CD14-positive monocyte (primary cell): ENCODE measurements around the gene SIGLEC9. TPM values are rescaled to one million over a fixed set of nuclear protein-coding genes. Genes with fewer than 3 reads are reported as not detected.

ENCODE experiments used
- DNase-seq, 3 donors: peaks; one replicate each; pipeline ENCODE4 v3.0.0-alpha.2; 2011 to 2022
- H2AFZ ChIP-seq: 2 replicates; pipeline ENCODE4 v1.6.0; 2012; ENCODE audit warnings: mild to moderate bottlenecking, low read depth, low read length, inconsistent platforms; ENCODE audit not compliant: insufficient read depth, poor library complexity, severe bottlenecking
- H3K27ac ChIP-seq, 2 donors: 1 replicate in 1 of 2; 2 replicates in 1 of 2; pipeline ENCODE4 v1.5.1; 2012 to 2013; ENCODE audit warnings: low read length in 2 of 2, control low read depth in 1 of 2, inconsistent platforms in 1 of 2, low read depth in 1 of 2, mild to moderate bottlenecking in 1 of 2
- H3K27me3 ChIP-seq, 2 donors: one replicate each; pipeline versions ENCODE4 v1.6.0 to v1.6.1; 2011 to 2013; ENCODE audit warnings: low read length in 2 of 2; ENCODE audit not compliant: control insufficient read depth in 2 of 2, insufficient read depth in 2 of 2
- H3K36me3 ChIP-seq, 2 donors: replicated peaks in 1 of 2; 1 replicate in 1 of 2; 2 replicates in 1 of 2; pipeline versions ENCODE4 v1.5.1 to v1.6.1; 2012 to 2013; ENCODE audit warnings: low read length in 2 of 2, control low read depth in 1 of 2, inconsistent platforms in 1 of 2, mild to moderate bottlenecking in 1 of 2; ENCODE audit not compliant: insufficient read depth in 2 of 2, control insufficient read depth in 1 of 2
- H3K4me1 ChIP-seq, 2 donors: 1 replicate in 1 of 2; 2 replicates in 1 of 2; pipeline versions ENCODE4 v1.5.1 to v1.6.1; 2012 to 2013; ENCODE audit warnings: low read length in 2 of 2, control low read depth in 1 of 2, inconsistent platforms in 1 of 2, mild to moderate bottlenecking in 1 of 2, moderate library complexity in 1 of 2; ENCODE audit not compliant: insufficient read depth in 2 of 2, control insufficient read depth in 1 of 2
- H3K4me2 ChIP-seq: replicated peaks from 2 replicates; pipeline ENCODE3; 2012; ENCODE audit warnings: low read length, moderate library complexity, mild to moderate bottlenecking; ENCODE audit not compliant: poor library complexity, severe bottlenecking; ENCODE audit errors: extremely low read depth
- H3K4me3 ChIP-seq, 3 experiments: fragments of 200-600 bp in 1 of 3; sonication (generic) in 1 of 3; replicated peaks in 1 of 3; 1 replicate in 2 of 3; 2 replicates in 1 of 3; pipeline ENCODE4 v1.5.1; 2011 to 2013; ENCODE audit warnings: low read length in 3 of 3, mild to moderate bottlenecking in 3 of 3, control low read depth in 2 of 3, low read depth in 2 of 3, inconsistent platforms in 1 of 3, moderate library complexity in 1 of 3
- H3K79me2 ChIP-seq: 2 replicates; pipeline ENCODE4 v1.6.0; 2012; ENCODE audit warnings: mild to moderate bottlenecking, control low read depth, inconsistent platforms, low read length, moderate library complexity; ENCODE audit not compliant: insufficient read depth
- H3K9ac ChIP-seq: 2 replicates; pipeline ENCODE4 v1.6.0; 2017; ENCODE audit warnings: low read length, mild to moderate bottlenecking; ENCODE audit not compliant: insufficient read depth, poor library complexity, severe bottlenecking
- H3K9me3 ChIP-seq, 2 donors: replicated peaks in 1 of 2; 1 replicate in 1 of 2; 2 replicates in 1 of 2; pipeline versions ENCODE4 v1.5.1 to v1.6.1; 2012 to 2013; ENCODE audit warnings: low read length in 2 of 2, control low read depth in 1 of 2; ENCODE audit not compliant: control insufficient read depth in 1 of 2, insufficient read depth in 1 of 2
- H4K20me1 ChIP-seq: 2 replicates; pipeline ENCODE4 v1.6.0; 2012; ENCODE audit warnings: mild to moderate bottlenecking, low read length, control low read depth, moderate library complexity; ENCODE audit not compliant: insufficient read depth
- H3K27ac Mint-ChIP-seq, 7 donors: one replicate each; pipeline ENCODE4 v1.8.0; 2020; ENCODE audit warnings: mild to moderate bottlenecking in 7 of 7, mixed read lengths in 7 of 7, moderate library complexity in 6 of 7, inconsistent platforms in 2 of 7
- H3K27me3 Mint-ChIP-seq, 3 donors: one replicate each; pipeline ENCODE4 v1.8.0; 2021 to 2022; ENCODE audit warnings: low read depth in 3 of 3, mild to moderate bottlenecking in 3 of 3, mixed read lengths in 3 of 3, moderate library complexity in 3 of 3, inconsistent platforms in 1 of 3
- H3K36me3 Mint-ChIP-seq, 2 donors: one replicate each; pipeline ENCODE4 v1.8.0; 2020; ENCODE audit warnings: mixed read lengths in 2 of 2, inconsistent platforms in 1 of 2, mild to moderate bottlenecking in 1 of 2
- H3K4me1 Mint-ChIP-seq: one replicate; pipeline ENCODE4 v1.8.0; 2020; ENCODE audit warnings: mild to moderate bottlenecking, mixed read lengths
- H3K4me3 Mint-ChIP-seq, 2 donors: one replicate each; pipeline ENCODE4 v1.8.0; 2020; ENCODE audit warnings: mild to moderate bottlenecking in 2 of 2, mixed read lengths in 2 of 2, moderate library complexity in 1 of 2
- H3K9me3 Mint-ChIP-seq, 7 donors: one replicate each; pipeline ENCODE4 v1.8.0; 2020 to 2022; ENCODE audit warnings: mixed read lengths in 7 of 7, mild to moderate bottlenecking in 6 of 7, moderate library complexity in 6 of 7, inconsistent platforms in 2 of 7
- CTCF ChIP-seq: fragments of 200-600 bp; IDR thresholded peaks from one replicate; pipeline ENCODE4 v1.8.0; 2022; ENCODE audit warnings: antibody characterized with exemption, mild to moderate bottlenecking
- WGBS: methylation state at CpG from one replicate; pipeline ENCODE4 v1.1.5; 2013; ENCODE audit warnings: missing lambda C conversion rate; ENCODE audit not compliant: insufficient coverage; 5-methylcytosine and 5-hydroxymethylcytosine counted together
- intact Hi-C, 2 donors: fragments of 100-400 bp; cut with micrococcal nuclease; formaldehyde crosslinking; loops; one replicate each; pipeline versions ENCODE4 v1.15.0 to v1.15.1; 2023
- polyA plus RNA-seq, 3 donors: library from polyadenylated mRNA; depleted of rRNA in 1 of 3; unstranded in 2 of 3; stranded (reverse) in 1 of 3; fragments of 300-500 nt in 2 of 3; fragments of >200 nt in 1 of 3; fragmentation: Illumina TruSeq in 2 of 3; gene quantifications; 1 replicate in 2 of 3; 2 replicates in 1 of 3; pipeline ENCODE4 v1.2.3, GENCODE V29; 2012 to 2021

SIGLEC9 gene
- polyA plus RNA-seq, 3 donors, result 87.5 to 137 (median 133) TPM

DNA sequence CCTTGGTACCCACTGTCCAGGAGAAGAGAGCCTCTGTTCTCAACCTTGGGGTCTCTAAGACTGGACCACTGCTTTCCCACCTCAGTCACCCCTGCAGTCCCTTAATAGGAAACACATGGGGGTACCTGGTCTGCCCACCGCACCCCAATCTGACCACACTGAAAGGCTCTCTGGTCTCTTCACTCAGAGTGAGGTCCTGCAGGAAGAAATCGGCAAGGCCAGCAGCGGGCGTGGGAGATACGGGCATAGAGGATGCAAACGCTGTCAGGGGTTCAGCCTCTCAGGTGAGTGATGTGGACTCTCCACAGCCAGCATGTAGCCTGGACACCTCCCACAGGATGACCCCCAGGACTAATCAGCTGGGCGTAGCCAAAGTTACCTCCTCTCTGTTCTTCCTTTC lies 3.5 kb downstream of the SIGLEC9 start:
- WGBS, result 81% methylated on average over 7 of the region's 7 CpGs
- Histone ChIP-seq H4K20me1 (peaks cover 23% of the 10 kb centered on the region), H3K79me2 (peaks cover 76% of the 10 kb centered on the region), H3K4me3 (peak overlapping the region; percentile 75 to 98 (median 81)), H3K4me2 (peak overlapping the region; percentile 100), H3K36me3 (peaks cover 34 to 49% of the 10 kb centered on the region in 2 donors), H3K27ac (peak overlapping the region; percentile 97 to 100), H3K9me3 (no peaks in the 10 kb centered on the region), H3K4me1 (peaks cover 83 to 99% of the 10 kb centered on the region in 2 donors), H3K27me3 (no peaks in the 10 kb centered on the region), H3K9ac (peak overlapping the region; percentile 92), H2AFZ (no peak overlapping the region)
- DNase-seq, result no peak
- Mint-ChIP-seq H3K4me3 (peak overlapping the region; percentile 91 to 99), H3K4me1 (peaks cover 81% of the 10 kb centered on the region), H3K27ac (peak overlapping the region; percentile 98 to 100 (median 99)), H3K27me3 (peaks cover 0 to 2% (median 1%) of the 10 kb centered on the region in 3 donors), H3K9me3 (peaks cover 0 to 2% (median 0%) of the 10 kb centered on the region in 7 donors), H3K36me3 (peaks cover 48 to 68% of the 10 kb centered on the region in 2 donors)
- intact Hi-C loops, result loop anchor here in 1 of 2 donors (1.0 kb wide), 1 partner anchor 9 kb away; no protein-coding TSS in a partner anchor
- TF ChIP-seq CTCF, result no peak

DNA sequence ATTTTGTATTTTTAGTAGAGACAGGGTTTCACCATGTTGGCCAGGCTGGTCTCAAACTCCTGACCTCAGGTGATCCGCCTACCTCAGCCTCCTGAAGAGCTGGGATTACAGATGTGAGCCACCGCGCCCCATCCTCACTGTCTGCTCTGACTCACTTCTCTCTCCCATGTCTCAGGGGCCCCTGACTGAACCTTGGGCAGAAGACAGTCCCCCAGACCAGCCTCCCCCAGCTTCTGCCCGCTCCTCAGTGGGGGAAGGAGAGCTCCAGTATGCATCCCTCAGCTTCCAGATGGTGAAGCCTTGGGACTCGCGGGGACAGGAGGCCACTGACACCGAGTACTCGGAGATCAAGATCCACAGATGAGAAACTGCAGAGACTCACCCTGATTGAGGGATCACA lies 5.0 kb downstream of the SIGLEC9 start:
- H3K36me3 Mint-ChIP-seq, result peaks cover 50 to 69% of the 10 kb centered on the region in 2 donors
- H4K20me1 ChIP-seq, result peaks cover 23% of the 10 kb centered on the region
- no peak overlapping the region for H2AFZ ChIP-seq
- TF ChIP-seq CTCF, result no peak
- no peak overlapping the region for H3K4me3 Mint-ChIP-seq
- no peak overlapping the region for H3K9ac ChIP-seq
- 91% methylated on average over 6 of the region's 8 CpGs for WGBS
- intact Hi-C loops, result no loop called here
- peaks cover 81% of the 10 kb centered on the region for H3K79me2 ChIP-seq
- peak overlapping the region; percentile 39 for H3K4me2 ChIP-seq
- H3K4me1 ChIP-seq, result peaks cover 83 to 96% of the 10 kb centered on the region in 2 donors
- peaks cover 34 to 49% of the 10 kb centered on the region in 2 donors for H3K36me3 ChIP-seq
- no peaks in the 10 kb centered on the region for H3K27me3 ChIP-seq
- peak overlapping the region in 1 of 3 experiments; percentile 25 for H3K4me3 ChIP-seq
- H3K4me1 Mint-ChIP-seq, result peaks cover 74% of the 10 kb centered on the region
- no peak for DNase-seq
- peaks cover 0 to 1% (median 0%) of the 10 kb centered on the region in 3 donors for H3K27me3 Mint-ChIP-seq
- peak overlapping the region; percentile 77 to 100 (median 99) for H3K27ac Mint-ChIP-seq
- peaks cover 0 to 2% (median 0%) of the 10 kb centered on the region in 7 donors for H3K9me3 Mint-ChIP-seq
- peak overlapping the region; percentile 59 to 100 for H3K27ac ChIP-seq
- H3K9me3 ChIP-seq, result no peaks in the 10 kb centered on the region
